Effector memory CD4-positive, alpha-beta T cell (primary cell): ENCODE results near the gene LRMDA.

ENCODE experiments used
- DNase-seq, 3 donors: peaks; one replicate each; pipeline ENCODE4 v3.0.0-alpha.2; 2020
- H3K27ac ChIP-seq: 2 replicates; pipeline ENCODE4 v1.7.0; 2013; ENCODE audit warnings: mild to moderate bottlenecking, low read length, moderate library complexity; ENCODE audit not compliant: insufficient read depth, poor library complexity, severe bottlenecking
- H3K27me3 ChIP-seq: replicated peaks from 2 replicates; pipeline ENCODE4 v1.7.0; 2013; ENCODE audit warnings: mild to moderate bottlenecking, low read length; ENCODE audit not compliant: insufficient read depth, control insufficient read depth, poor library complexity, severe bottlenecking
- H3K36me3 ChIP-seq: 2 replicates; pipeline ENCODE4 v1.7.0; 2013; ENCODE audit warnings: mild to moderate bottlenecking, low read length, moderate library complexity; ENCODE audit not compliant: control insufficient read depth, insufficient read depth
- H3K4me1 ChIP-seq: 2 replicates; pipeline ENCODE4 v1.7.0; 2013; ENCODE audit warnings: low read length, mild to moderate bottlenecking; ENCODE audit not compliant: control insufficient read depth, insufficient read depth, poor library complexity, severe bottlenecking
- H3K4me3 ChIP-seq: 2 replicates; pipeline ENCODE4 v1.7.0; 2013; ENCODE audit warnings: low read length, low read depth, mild to moderate bottlenecking; ENCODE audit not compliant: insufficient read depth, poor library complexity, severe bottlenecking
- H3K9me3 ChIP-seq: 2 replicates; pipeline ENCODE4 v1.7.0; 2013; ENCODE audit warnings: mild to moderate bottlenecking, low read length, moderate library complexity; ENCODE audit not compliant: control insufficient read depth

Gene LRMDA

DNA sequence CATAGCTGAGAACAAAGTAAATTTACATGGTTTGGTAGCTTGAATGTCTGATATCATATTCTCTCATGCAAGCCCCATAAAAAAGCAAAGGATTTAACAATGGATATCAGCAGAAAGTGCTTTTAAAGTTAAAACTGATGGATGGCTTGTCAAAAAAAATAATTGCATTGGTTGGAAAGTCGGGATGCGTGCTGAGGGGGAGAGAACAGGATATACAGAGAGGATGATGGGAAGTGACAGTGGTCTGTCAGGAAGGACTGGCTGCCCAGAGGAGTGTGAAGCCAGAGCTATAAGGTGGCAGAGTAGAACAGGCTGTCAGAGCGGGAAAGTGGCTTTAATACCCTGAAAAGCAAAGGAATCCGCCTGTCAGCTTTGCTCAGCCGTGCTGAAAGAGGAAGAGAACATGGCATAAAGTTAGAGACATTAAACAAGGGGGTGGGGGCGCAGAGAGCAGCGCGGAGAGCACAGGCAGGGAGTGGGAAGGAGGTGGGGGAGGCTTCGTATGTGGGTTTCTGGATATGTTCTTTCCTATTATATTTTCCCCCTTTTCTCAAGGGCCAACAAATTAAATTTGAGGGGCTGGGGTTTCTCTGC, 493.0 kb downstream of the LRMDA start:
- no peaks in the 10 kb centered on the region for H3K4me1 ChIP-seq
- no peaks in the 10 kb centered on the region for H3K9me3 ChIP-seq
- DNase-seq: no peak
- no peak overlapping the region for H3K27ac ChIP-seq
- no peaks in the 10 kb centered on the region for H3K36me3 ChIP-seq
- no peak overlapping the region for H3K4me3 ChIP-seq
- H3K27me3 ChIP-seq: no peaks in the 10 kb centered on the region

DNA sequence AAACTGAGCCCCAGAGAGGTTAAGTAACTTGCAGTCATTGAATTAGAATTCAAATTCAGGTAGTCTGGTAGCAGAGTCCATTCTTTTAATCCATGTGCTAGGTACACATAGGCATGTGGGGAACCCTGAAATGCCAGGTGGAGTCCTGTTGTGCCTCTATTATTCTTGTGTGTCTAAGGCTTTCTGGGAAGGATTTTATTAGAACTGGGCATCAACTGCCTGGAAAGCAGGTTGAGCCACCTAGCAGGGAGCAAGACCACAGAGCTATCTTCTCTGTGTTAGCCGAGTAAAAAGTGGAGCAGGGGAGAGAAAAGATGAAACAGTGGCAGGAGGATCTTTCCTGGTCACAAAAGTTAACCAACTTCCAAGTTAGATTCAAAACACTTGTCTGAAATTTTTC, 494.6 kb downstream of the LRMDA start:
- DNase-seq: no peak
- Histone ChIP-seq H3K27me3 (no peaks in the 10 kb centered on the region), H3K36me3 (no peaks in the 10 kb centered on the region), H3K4me1 (no peaks in the 10 kb centered on the region), H3K9me3 (no peaks in the 10 kb centered on the region), H3K4me3 (no peak overlapping the region), H3K27ac (no peak overlapping the region)

DNA sequence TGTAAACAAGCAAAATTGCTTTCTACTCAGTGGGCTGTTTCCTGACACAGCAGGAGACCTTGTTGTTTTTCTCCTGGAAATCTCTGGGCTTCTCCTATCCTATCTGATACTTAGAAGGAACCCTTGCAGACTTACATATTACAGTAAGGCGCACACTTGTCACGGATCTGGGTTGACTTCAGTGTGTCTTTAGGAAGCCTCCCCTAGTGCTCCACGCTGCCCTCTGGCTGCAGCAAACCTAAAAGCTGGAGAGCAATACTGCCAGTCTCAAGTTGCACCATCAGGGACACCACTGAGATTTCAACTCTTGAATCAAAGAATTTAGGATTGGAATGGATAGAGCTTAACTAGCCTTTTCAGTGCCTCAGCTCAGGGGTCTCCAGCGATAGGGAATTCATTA, 495.3 kb downstream of the LRMDA start:
- Histone ChIP-seq H3K9me3 (no peaks in the 10 kb centered on the region), H3K36me3 (no peaks in the 10 kb centered on the region), H3K27me3 (no peaks in the 10 kb centered on the region), H3K4me3 (no peak overlapping the region), H3K27ac (no peak overlapping the region), H3K4me1 (no peaks in the 10 kb centered on the region)
- DNase-seq: no peak

- Histone ChIP-seq H3K27me3 (no peaks in the 10 kb centered on the region), H3K4me1 (no peaks in the 10 kb centered on the region), H3K27ac (no peak overlapping the region), H3K9me3 (no peaks in the 10 kb centered on the region), H3K4me3 (no peak overlapping the region), H3K36me3 (no peaks in the 10 kb centered on the region)
- no peak for DNase-seq
These were observed 496.8 kb downstream of the LRMDA start for GRCh38 chr10:75928231-75928630.

DNA sequence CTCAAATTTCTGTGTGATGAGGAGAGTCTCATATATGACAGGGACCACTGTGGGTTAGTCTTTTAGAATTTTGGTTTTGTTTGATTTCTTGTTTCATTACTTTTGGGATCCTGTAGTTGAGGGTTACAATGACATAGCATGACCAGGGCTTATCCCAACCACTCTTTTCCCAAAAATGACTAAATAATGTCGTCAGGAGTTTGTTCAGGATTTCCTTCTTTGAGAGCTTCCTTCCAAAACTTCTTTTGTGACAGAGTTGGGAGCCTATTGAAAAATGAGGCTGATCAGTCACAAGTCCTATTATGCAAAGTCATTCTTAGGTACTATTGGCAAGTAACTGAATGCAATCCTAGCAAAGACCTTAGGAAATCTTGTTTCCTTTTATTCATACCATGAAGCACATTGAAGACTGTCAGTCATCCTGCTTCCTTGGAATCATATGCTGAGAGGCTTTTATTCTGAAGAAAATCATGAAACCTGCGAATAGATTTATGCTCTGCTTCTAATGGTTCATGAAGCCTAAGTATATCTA, 498.3 kb downstream of the LRMDA start:
- Histone ChIP-seq H3K4me1 (no peaks in the 10 kb centered on the region), H3K36me3 (no peaks in the 10 kb centered on the region), H3K27ac (no peak overlapping the region), H3K4me3 (no peak overlapping the region), H3K27me3 (no peaks in the 10 kb centered on the region), H3K9me3 (no peaks in the 10 kb centered on the region)
- no peak for DNase-seq

DNA sequence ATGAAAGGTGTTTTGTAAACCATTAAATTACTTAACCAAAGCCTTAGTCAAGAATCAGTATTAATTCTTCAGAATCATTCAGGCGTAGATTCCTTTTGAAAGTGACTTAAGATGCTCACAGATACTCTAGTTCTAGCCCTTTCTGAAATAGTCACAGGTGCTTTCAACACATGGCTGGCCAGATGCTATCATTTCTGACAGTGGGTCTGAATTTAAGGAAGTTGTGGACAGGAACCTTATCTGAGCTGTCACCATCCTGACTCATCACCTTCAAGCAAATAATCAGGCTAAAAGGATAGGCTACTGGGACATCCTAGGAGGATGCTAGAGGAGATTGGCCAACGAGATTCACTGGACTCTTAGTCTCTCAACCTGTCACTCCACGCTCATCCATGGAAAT, 501.5 kb downstream of the LRMDA start:
- Histone ChIP-seq H3K36me3 (no peaks in the 10 kb centered on the region), H3K4me3 (no peak overlapping the region), H3K27me3 (no peaks in the 10 kb centered on the region), H3K4me1 (no peaks in the 10 kb centered on the region), H3K27ac (no peak overlapping the region), H3K9me3 (no peaks in the 10 kb centered on the region)
- DNase-seq: no peak

DNA sequence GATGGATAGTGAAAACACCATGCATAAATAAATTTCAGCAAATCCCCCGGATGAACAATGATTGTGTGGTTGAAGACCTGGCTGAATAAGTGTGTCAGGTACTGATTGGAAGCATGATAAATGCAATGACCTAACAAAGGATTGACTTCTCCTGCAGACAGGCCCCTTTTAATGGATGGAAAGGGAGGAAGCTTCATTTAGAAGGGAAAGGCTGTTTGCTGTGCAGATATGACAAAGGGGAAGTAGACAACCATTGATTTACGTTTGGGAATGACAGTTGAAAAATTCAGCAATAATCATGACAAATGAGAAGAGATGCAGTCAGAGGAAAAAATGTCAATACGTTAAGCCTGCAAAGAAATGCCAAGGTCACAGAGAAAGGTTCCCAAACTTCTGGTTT, 503.8 kb downstream of the LRMDA start:
- no peak overlapping the region for H3K27ac ChIP-seq
- no peaks in the 10 kb centered on the region for H3K27me3 ChIP-seq
- no peaks in the 10 kb centered on the region for H3K4me1 ChIP-seq
- H3K9me3 ChIP-seq: no peaks in the 10 kb centered on the region
- no peak overlapping the region for H3K4me3 ChIP-seq
- DNase-seq: no peak
- no peaks in the 10 kb centered on the region for H3K36me3 ChIP-seq

DNA sequence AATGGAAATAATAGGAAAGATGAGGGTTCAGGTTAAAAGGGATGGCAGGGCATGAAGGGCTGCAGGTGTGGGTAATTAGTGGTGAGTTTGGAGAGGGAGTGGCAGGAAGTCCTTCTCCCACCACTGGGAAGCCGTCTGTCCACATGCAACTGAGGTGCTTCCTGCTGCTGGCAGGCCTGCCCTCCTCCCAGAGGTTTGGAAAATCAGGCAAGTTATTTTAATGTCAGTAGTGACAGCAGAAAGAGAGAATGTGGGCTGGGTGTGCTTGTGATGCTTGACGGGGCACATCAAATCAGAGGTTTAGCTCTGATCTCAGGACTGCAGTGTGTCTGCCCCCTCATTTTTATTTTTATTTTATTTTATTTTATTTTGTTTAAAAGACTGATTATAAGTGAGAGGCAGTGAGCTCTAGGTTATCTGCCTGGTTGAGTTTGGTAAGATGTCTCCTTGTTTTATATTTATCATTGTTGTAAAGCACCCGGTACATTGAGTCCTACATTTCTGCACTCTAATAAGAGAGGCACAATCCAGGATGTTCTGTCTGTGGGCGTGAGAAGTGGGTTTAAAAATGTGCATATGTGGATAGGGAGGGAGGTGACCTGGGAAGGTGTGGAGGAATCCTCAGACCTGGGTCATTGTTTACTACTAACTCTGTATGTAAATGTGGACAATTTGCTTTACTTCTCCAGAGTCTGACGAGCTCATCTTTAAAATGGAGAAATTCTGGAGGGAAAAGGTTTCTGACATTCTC, 504.4 kb downstream of the LRMDA start:
- no peak for DNase-seq
- Histone ChIP-seq H3K9me3 (no peaks in the 10 kb centered on the region), H3K27me3 (no peaks in the 10 kb centered on the region), H3K27ac (no peak overlapping the region), H3K4me1 (no peaks in the 10 kb centered on the region), H3K36me3 (no peaks in the 10 kb centered on the region), H3K4me3 (no peak overlapping the region)

DNA sequence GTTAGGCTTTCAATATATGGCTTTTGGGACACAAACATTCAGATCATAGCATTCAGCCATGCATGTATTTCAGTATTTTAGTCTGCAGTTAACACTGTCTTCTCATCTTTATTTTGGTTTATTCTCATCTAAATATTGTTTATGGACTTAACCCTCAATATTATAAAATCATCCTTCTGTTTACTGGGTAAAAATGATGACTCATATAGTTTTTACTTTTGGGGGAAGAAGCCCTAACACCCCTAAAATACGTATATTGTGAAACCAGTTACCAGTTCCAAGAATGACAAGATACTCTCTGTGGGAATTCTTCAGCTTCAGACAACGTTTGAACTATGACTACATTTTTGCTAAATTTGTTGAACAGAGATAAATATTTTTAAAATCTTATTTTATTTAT, 505.4 kb downstream of the LRMDA start:
- no peaks in the 10 kb centered on the region for H3K27me3 ChIP-seq
- no peaks in the 10 kb centered on the region for H3K9me3 ChIP-seq
- H3K4me3 ChIP-seq: no peak overlapping the region
- DNase-seq: no peak
- no peaks in the 10 kb centered on the region for H3K4me1 ChIP-seq
- no peaks in the 10 kb centered on the region for H3K36me3 ChIP-seq
- no peak overlapping the region for H3K27ac ChIP-seq

DNA sequence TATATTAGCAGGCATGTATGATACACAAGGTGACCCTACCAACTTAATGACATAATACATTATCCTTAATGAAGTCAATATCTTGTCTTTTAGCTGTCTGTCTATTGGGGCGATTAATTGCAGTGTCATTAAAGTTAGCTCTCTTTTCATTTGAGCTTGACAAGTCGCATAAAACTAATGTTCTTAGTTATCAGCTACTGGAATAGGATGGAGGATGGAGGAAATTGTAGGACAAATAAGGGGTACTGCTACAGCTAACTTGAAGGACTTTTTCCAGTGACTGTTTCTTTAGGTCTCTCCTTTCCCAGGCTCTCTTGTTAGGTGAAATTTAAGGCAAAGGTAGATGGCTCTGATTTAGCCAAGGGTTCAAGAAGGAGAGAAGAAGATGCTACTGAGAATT, 506.4 kb downstream of the LRMDA start:
- H3K27ac ChIP-seq: no peak overlapping the region
- no peaks in the 10 kb centered on the region for H3K4me1 ChIP-seq
- no peak for DNase-seq
- H3K4me3 ChIP-seq: no peak overlapping the region
- no peaks in the 10 kb centered on the region for H3K9me3 ChIP-seq
- H3K27me3 ChIP-seq: no peaks in the 10 kb centered on the region
- H3K36me3 ChIP-seq: no peaks in the 10 kb centered on the region
